WERI-Rb-1 (cell line): ENCODE data around the gene WWOX.

Experiments
- DNase-seq: peaks from one replicate; pipeline ENCODE4 v3.0.0-alpha.2; 2020
- H3K27ac ChIP-seq: fragments of 250-450 bp; sonication (Bioruptor Pico); 2 replicates; pipeline ENCODE4 v1.5.1; 2020; ENCODE audit warnings: mild to moderate bottlenecking, moderate library complexity
- H3K27me3 ChIP-seq: fragments of 250-450 bp; sonication (Bioruptor Pico); 2 replicates; pipeline ENCODE4 v1.5.1; 2021; ENCODE audit warnings: mild to moderate bottlenecking, low read depth, moderate library complexity; ENCODE audit not compliant: insufficient read depth, severe bottlenecking
- H3K36me3 ChIP-seq: fragments of 250-450 bp; sonication (Bioruptor Pico); 2 replicates; pipeline ENCODE4 v1.5.1; 2020; ENCODE audit warnings: mild to moderate bottlenecking, moderate library complexity
- H3K4me3 ChIP-seq: 2 replicates; pipeline ENCODE4 v1.5.1; 2011; ENCODE audit warnings: low read depth, mild to moderate bottlenecking, control low read depth, low read length
- H3K9me3 ChIP-seq: fragments of 250-450 bp; sonication (Bioruptor Pico); 2 replicates; pipeline ENCODE4 v1.5.1; 2021; ENCODE audit warnings: mild to moderate bottlenecking, moderate library complexity; ENCODE audit not compliant: severe bottlenecking
- TF ChIP-seq, protein P1 (sequence below): IDR thresholded peaks from 2 replicates; pipeline ENCODE4 v1.5.1; 2011; ENCODE audit warnings: low read depth, mild to moderate bottlenecking, control low read depth, inconsistent platforms, low read length

WWOX gene

GRCh38 chr16:78439646-78440045, 340.2 kb downstream of the WWOX start:
- DNase-seq: no peak
- TF ChIP-seq, protein P1, sequence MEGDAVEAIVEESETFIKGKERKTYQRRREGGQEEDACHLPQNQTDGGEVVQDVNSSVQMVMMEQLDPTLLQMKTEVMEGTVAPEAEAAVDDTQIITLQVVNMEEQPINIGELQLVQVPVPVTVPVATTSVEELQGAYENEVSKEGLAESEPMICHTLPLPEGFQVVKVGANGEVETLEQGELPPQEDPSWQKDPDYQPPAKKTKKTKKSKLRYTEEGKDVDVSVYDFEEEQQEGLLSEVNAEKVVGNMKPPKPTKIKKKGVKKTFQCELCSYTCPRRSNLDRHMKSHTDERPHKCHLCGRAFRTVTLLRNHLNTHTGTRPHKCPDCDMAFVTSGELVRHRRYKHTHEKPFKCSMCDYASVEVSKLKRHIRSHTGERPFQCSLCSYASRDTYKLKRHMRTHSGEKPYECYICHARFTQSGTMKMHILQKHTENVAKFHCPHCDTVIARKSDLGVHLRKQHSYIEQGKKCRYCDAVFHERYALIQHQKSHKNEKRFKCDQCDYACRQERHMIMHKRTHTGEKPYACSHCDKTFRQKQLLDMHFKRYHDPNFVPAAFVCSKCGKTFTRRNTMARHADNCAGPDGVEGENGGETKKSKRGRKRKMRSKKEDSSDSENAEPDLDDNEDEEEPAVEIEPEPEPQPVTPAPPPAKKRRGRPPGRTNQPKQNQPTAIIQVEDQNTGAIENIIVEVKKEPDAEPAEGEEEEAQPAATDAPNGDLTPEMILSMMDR: no peak
- no peaks in the 10 kb centered on the region for H3K36me3 ChIP-seq
- H3K27ac ChIP-seq: no peak overlapping the region
- H3K27me3 ChIP-seq: no peaks in the 10 kb centered on the region
- H3K4me3 ChIP-seq: no peak overlapping the region
- H3K9me3 ChIP-seq: no peaks in the 10 kb centered on the region

DNA sequence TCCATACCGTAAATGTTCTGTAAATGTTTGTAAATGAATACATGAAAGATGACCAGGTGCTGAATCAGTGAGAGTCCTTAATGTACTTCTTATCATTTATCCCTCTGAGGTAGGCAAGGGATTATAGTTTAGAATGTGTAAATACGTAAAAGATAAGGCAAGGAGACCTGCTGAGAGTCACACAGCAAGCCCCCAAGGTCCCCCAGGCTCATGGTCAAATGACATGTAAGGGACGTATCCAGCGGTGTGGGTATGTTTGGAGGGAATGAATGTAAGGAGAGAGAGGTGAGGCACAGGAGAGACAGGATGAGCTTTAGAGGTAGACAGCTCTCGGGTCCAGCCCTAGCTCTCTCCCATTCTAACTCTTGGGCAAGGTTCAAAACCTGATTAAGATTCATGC, 341.8 kb downstream of the WWOX start:
- TF ChIP-seq, protein P1: no peak
- no peaks in the 10 kb centered on the region for H3K27me3 ChIP-seq
- no peak for DNase-seq

DNA sequence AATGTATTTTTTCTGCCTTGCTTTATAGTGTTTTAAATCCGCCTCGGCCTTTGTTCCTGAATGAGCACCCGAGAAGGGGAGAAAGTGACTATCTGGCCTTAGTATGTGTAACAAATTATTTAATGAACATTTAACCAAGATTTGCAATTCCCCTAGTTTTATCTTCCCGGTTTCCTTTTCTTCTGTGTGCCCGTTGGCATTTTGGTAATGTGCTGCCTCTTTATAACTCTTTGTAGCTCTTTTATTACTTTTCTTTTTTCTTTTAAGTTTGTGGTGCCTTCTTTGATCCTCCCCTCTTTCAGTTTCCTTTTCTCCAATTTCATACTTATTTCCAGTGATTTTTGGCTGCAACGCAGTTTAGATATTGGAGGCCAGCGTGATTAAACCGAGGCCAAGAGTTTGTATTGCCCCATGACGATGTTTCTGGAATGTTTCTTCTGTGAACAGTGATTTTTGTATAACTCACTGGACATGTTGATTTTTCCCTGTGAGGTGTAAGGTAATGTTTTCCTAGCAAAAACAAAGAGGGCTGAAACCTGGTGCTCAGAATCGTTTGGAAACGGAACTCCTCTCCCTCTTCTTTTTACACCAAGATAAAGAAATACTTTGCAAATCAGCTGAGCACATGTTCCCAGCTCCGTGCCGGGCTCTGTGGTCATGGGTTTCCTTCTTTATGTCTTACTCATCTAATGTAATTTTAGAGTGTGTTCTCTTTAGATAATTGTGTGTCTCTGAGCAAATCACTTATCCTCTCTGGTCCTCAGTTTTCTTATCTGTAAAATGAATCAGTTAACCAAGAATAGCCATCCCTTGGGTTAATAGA, 344.3 kb downstream of the WWOX start:
- no peak for DNase-seq

More for the DNA sequence above, 341.8 kb downstream of the WWOX start:
- no peaks in the 10 kb centered on the region for H3K9me3 ChIP-seq
- H3K27ac ChIP-seq: no peak overlapping the region
- H3K36me3 ChIP-seq: no peaks in the 10 kb centered on the region
- no peak overlapping the region for H3K4me3 ChIP-seq

DNA sequence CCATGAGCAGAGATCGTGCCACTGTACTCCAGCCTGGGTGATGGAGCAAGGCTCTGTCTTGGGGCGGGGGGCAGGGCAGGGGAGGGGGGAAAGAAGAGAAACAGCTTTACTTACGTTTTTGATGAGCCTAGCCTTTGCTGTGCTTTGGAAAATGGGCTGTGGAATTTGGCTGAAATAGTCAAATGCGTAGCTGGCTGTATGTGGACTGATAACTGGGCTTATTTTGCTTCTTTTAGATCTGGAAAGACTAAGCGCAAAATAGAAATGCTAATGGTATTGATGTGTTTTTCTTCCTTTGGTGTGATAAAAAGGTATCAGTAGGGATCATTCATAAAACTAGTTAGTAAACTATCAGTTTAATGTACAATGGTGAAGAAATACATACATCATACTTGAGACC, 346.4 kb downstream of the WWOX start:
- no peak for DNase-seq
- H3K27me3 ChIP-seq: no peaks in the 10 kb centered on the region
- no peak overlapping the region for H3K4me3 ChIP-seq
- H3K36me3 ChIP-seq: no peaks in the 10 kb centered on the region
- TF ChIP-seq, protein P1: no peak
- no peaks in the 10 kb centered on the region for H3K9me3 ChIP-seq
- no peak overlapping the region for H3K27ac ChIP-seq

More for the DNA sequence above, 344.3 kb downstream of the WWOX start:
- Histone ChIP-seq H3K4me3 (no peak overlapping the region), H3K27me3 (no peaks in the 10 kb centered on the region), H3K9me3 (no peaks in the 10 kb centered on the region), H3K36me3 (no peaks in the 10 kb centered on the region), H3K27ac (no peak overlapping the region)
- TF ChIP-seq, protein P1: no peak

DNA sequence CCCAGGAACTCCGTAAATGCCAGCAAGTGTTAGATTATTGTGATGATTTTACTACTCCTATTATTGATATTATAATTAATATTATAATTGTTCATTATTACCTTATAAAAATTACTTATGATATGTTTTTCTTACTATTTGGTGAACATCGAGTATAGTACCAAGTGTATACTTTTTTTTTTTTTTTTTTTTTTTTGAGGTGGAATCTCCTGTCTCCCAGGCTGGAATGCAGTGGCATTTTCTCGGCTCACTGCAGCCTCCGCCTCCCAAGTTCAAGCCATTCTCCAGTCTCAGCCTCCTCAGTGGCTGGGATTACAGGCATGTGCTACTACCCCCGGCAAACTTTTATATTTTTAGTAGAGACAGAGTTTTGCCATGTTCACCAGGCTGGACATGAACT, 347.0 kb downstream of the WWOX start:
- no peaks in the 10 kb centered on the region for H3K27me3 ChIP-seq
- H3K27ac ChIP-seq: no peak overlapping the region
- H3K9me3 ChIP-seq: no peaks in the 10 kb centered on the region
- no peak overlapping the region for H3K4me3 ChIP-seq
- TF ChIP-seq, protein P1: no peak
- no peak for DNase-seq
- H3K36me3 ChIP-seq: no peaks in the 10 kb centered on the region
